ENCODE data around the gene CABP2. TPM values are rescaled to one million over a fixed set of nuclear protein-coding genes. Genes with fewer than 3 reads are reported as not detected.
"Not testable (repeated sequence)": the region's sequence is repeated elsewhere in the genome, so short reads cannot be mapped to it uniquely, and the experiment has no call there.

The CABP2 gene
- not detected for polyA plus RNA-seq (2013, experiment 1 of 2; ENCODE audit: insufficient read length)
- polyA plus RNA-seq (2013, experiment 2 of 2; ENCODE audit: insufficient read length): not detected

DNA sequence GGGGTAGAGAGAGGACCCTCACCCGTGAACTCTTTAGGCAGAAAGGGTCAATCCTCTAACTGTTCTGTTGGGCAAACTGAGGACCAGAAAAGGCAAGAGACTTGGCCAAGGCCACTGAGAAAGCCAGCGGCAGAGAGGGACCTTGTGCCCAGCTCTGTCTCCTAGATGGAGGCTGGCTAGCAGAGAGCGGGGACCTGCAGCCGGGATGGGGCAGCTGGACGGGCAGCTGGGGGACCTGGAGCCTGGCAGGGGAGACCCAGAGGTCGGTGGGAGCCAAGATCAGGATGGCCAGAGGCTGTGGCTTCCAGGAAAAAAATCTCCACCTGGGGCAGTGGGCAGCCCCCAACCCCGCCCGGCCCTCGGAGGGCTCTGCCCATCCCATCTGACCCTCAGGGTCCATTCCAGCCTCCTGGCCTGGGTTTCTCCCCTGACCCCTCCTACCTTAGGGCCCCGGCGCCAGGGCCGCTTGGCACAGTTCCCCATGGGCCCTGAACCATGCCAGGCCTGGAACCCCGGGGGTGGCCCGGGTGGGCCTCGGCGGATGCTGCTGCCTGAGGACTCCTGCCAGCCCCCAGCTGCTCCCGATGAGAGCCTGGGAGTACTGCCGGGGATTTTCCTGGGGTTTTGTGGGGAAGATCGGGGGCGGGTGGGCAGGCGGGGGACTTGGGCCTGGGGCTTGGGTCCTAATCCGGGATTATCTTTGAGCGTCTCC lies at the start of gene CABP2:
Gene CABP2 (minus strand): TSS at position 603 of the 712 bp plus-strand sequence. CDS start 120 bp downstream, at position 483.
- DNase-seq: no peak

DNA sequence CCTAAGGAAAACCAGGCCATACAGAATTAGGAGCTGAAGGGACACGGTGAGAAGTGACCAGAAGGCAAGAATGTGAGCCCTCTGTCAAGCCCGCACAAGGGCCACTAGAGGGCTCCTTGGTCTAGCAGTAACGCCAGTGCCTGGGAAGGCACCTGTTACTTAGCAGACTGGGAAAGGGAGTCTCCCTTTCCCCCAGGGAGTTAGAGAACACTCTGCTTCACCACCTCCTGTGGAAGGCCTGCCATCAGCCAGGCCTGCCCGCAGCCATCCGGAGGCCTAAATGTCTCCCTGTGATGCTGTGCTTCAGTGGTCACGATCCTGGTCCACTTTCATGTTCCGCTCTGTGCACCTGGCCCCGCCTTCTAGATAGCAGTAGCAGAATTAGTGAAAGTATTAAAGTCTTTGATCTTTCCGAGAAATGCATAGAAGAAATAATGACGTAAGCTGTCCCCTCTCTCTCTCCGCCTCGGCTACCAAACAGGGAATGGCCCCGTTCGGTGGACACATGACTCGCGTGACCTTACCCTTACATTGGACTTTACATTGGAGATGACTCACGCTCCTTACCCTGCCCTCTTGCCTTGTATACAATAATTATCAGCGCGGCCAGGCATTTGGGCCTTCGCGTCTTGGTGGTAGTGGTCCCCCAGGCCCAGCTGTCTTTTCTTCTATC lies 49.6 kb upstream of the CABP2 start:
- peak; percentile 28 for DNase-seq

DNA sequence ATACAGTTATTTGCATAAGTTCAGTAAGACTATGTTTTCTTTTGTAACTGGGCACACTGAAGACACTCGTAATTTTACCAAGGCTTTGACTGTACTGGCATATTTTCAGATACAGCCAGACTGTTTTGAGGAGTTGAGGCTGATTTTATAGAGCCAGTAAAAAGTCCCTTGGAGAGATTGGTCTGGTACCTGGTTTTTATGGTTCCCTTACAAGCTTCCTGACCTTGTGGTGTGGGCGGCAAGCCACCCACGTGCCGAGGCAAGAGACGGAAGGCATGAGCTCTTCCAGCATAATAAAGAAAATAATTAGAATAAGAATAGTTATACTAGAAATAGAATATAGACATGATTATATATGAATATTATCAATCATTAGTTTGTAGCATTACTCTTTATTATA lies 49.1 kb upstream of the CABP2 start:
- DNase-seq: no peak

DNA sequence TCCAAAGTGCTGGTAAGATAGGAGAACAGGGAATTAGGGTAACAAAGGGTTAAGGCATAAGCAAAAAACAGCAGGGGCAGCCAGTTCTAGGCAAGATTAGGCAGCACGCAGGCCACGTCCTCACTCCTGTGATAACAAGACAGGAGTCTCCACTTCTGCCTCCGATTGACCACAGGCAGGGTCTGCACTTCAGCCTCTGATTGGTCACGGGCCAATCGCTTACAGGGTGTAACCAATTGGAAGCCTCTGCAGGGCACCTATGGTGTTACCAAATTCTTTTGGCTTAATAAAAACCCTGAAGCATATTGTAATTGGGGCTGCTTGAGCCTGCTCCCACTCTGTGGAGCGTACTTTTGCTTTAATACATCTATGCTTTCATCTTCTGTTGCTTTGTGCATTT lies 48.2 kb upstream of the CABP2 start:
- DNase-seq: no peak

DNA sequence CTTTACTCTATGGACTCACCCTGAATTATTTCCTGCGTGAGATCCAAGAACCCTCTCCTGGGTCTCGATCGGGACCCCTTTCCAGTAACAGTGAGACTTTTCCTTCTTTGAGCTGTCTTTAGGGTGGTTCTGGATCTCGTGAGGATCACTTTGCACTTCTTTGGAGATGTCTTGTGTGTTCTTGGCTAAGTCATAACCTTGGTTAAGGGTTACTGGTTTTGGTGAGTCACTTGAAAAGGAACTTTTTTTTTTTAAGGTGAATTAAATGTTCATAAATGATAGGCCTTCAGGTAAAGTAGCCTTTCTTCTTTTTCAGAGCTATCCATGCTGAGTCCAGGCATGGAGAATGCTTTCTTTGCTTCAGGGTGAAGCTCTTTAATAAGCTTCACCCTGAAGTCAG lies 41.0 kb upstream of the CABP2 start:
- DNase-seq: no peak

DNA sequence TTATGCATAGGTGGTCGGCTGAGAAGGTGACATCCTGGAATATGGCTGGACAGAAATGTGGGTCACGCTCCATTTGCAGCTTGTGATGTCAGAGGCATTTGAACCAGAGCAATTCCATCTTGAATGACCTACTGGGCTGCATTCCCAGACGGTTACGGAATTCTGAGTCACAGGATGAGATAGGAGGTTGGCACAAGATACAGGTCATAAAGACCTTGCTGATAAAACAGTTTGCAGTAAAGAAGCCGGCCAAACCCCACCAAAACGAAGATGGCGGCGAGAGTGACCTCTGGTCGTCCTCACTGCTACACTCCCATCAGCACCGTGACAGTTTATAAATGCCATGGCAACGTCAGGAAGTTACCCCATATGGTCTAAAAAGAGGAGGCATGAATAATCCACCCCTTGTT lies 40.5 kb upstream of the CABP2 start:
- DNase-seq: peak; percentile 92

DNA sequence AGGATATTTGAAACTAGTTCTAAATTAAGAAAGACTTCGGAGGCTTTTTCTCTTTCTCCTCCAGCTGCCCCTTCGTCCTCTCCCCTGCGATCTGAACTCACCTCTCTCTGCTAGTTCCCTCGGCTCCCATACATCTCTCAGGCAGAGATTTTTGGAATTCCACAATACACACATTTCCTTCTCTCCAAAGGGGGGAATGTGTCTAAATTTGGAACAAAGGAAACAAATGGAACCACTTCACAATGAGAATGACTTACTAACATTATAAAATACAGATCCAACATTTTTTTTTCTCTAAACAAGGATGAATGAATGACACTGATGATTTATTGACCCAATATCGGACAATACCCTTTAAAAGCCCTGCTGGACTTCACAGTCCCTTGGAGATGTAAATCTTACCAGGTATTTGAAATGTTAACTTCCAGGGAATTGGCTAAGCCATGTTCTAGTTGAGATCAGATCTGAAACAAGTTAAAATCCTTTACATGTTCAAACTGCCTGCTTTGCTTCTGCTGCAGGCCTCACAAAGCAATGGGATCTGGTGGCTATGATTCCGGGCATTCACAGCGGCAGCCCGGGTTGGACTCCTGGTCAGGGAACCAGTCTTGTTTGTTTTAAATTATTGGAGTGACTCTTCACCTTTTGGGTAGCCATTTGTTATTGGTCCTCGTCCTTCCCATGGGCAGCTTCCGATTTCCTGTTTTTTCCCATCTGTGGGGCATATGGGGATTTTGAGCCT lies 39.9 kb upstream of the CABP2 start:
- peak; percentile 51 for DNase-seq

DNA sequence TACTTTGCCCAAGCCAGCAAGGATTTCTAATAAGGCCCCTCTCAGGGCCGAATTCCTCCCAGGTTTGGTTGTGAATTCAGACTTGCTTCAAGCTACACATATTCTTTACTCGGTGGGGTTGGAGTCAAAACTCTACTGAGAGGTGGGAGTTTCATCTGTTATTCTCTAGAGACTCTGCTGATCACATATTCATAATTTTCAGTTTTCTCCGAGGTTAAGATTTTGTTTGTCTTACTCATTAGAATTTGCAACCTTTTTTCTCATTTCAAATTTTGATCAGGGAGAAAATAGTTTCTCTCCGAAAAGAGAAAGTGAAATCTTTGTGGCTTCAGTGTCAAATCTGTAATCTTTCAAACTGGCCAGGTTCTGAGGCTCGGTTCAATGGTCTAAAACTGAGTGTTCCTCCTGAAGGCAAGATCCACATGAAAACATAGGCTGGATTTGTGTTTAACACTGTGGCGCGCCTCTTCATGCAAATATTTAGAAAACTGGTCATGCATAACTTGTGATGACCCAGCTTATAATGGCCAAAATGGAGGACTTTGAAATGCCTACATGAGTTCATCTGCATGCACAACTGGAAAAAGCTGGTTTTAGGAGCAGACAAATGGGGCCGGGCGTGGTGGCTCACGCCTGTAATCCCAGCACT lies 38.8 kb upstream of the CABP2 start:
- peak; percentile 24 for DNase-seq

DNA sequence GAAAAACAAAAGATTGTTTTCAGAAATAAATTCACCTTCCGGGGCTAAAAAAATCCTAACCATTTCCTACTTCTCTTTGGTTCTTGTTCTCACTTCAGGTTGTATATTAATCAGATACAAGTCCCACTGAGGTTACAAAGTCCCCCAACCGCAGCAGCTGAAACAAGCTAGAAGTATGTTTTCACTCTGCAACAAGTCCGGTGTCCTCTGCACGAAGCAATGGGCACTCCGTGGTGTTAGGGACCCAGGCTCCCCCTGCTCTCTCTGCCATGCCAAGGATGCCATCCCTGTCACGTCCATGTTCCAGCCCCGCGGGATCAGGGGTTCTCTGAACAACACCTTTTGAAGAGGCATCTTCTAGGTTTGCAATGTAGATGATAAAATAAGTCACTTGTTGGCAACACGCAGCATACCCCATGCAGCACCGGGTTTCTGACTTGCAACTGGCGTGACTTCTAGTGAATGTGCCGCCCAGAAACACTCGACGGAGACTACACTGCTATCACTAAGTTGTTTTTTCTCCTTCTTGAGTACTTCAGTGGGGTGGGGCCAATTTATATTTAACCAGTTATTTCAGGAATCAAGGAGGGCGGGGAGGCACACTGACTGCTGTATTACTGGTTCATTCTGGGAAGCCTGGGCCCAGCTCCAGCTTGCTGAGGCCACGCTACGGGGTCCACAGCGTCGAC lies 35.0 kb upstream of the CABP2 start:
- DNase-seq: no peak

DNA sequence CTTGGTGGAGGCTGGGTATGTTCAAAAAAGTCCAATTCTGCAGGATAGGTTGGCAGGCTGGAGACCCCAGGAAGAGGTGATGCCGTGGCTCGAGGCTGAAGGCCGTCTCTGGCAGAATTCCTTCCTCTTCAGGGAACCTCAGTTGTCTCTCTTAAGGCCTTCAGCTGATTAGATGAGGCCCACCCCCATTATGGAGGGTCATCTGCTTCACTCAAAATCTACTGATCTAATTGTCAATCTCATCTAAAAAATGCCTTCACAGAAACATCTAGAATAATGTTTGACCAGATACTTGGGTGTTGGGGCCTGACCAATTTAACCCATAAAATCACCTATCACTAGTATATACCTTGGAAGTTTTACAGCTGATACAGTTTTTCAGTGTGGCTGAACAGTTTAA lies 33.0 kb upstream of the CABP2 start:
- DNase-seq: no peak

DNA sequence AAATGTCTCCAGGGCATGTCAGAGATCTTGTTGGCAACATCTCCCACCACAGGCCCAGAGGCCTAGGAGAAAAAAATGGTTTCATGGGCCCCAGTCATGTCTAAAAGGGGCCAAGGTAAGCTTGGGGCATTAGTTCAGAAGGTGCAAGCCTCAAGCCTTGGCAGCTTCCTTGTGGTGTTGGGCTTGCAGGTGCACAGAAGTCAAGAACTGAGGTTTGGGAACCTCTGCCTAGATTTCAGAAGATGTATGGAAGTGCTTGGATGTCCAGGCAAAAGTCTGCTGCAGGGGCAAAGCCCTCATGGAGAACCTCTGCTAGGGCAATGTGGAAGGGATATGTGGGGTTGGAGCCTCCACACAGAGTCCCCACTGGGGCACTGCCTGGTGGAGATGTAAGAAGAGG lies 28.5 kb upstream of the CABP2 start:
- DNase-seq: not testable (repeated sequence)

DNA sequence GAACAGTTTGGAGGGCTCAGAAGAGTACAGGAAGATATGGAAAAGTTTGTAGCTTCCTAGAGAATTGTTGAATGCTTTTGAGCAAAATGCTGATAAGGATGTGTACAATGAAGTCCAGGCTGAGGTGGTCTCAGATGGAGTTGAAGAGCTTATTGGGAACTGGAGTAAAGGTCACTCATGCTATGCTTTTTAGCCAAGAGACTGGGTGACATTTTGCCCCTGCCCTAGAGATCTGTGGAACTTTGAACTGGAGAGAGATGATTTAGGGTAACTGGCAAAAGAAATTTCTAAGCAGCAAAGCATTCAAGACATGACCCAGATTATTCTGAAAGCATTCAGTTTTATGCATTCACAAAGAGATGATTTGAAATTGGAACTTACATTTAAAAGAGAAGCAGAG lies 27.9 kb upstream of the CABP2 start:
- DNase-seq: no peak

DNA sequence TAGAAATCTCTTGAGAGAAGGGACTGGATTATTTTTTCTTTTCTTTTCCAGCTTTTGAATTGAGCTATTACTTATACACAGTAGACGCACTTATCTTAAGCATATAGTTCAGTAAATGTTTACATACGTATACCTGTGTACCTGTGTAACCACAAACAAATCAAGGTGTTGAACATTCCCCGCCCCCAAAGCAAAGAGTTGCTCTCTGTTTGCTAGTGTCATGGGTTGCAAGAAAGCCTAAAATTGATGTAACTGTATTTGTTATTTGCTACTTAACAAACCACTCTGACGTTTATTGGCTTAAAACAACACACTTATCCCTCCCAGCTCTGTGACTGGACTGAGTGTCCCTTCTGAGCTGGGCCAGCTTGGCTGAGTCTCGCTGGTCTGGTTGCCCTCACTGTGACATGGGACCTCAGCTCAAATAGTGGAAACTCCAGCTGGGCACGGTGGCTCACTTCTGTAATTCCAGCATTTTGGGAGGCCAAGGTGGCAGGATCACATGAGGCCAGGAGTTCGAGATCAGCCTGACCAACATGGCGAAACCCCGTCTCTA lies 25.4 kb upstream of the CABP2 start:
- no peak for DNase-seq

DNA sequence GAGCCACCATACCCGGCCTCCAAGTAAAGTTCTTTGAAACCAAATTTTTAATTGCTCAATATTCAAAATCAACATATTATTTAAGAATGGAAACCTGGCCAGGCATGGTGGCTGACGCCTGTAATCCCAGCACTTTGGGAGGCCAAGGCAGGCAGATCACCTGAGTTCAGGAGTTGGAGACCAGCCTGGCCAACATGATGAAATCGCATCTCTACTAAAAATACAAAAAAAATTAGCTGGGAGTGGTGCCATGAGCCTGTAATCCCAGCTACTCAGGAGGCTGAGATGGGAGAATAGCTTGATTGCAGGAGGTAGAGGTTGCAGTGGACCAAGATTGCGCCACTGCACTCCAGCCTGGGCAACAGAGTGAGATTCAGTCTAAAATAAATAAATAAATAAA lies 24.9 kb upstream of the CABP2 start:
- not testable (repeated sequence) for DNase-seq

DNA sequence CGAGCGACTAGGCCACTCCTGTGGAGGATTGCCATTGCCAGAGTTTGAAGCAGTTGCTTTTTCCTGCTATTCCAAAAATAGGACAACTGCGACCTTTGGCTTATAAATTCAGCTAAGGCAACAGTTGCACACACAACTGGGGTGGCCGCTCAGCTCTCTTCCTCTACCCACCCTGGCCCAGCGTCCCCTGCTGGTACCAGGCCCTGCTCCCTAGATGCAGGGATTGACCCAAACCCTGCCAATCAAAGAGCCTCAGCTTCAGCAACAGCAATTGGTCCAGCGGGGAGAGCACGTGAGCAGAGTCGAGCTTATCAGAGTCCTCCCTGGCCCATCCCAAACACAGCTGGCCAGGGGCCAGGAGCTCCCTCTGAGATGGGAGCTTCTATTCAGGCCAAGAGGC lies 22.0 kb upstream of the CABP2 start:
- DNase-seq: no peak

DNA sequence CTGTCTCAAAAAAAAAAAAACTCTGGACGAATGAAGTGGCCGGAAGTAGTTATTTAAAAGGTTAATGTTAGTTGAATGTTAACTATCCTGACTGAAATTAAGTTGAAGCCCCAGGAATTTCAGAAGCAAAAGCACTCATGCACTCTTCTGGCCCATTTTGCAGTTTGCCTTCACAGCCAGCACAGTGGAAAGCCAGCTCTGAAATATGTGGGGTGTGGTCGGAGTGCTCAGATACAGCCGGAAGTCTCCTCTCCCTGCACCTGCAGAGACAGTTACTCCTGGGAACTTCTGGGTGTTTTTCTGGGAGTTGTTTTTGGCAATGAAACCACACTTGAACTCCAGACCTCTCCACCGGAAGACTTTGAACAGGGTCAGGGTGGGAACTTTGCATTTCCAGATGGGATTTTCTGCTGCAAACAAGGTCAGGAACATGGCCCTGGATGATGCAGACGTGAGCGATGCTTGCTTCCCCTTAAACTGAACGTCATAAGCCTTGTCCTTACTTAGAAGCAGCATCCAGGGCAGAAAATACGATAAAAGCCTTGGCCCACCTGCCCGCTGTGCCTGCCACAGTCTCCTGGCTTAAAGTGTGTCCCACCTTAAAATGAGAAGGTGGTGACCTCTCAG lies 21.5 kb upstream of the CABP2 start:
- no peak for DNase-seq

DNA sequence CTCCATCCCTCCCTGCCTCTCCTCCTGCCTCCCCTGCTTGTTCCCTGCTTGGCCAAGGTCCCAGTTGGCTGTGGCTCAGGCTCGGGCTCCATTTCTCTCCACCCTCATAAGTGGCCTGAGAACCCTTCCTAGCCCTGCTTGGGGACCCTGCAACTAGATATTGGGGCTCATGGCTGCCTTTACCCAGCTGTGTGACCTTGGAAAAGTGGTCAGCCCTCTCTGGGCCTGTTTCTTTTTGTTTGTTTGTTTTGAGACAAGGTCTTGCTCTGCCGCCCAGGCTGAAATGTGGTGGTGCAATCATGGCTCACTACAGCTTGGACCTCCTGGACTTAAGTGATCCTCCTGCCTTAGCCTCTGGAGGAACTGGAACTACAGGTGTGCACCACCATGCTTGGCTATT lies 20.3 kb upstream of the CABP2 start:
- no peak for DNase-seq

DNA sequence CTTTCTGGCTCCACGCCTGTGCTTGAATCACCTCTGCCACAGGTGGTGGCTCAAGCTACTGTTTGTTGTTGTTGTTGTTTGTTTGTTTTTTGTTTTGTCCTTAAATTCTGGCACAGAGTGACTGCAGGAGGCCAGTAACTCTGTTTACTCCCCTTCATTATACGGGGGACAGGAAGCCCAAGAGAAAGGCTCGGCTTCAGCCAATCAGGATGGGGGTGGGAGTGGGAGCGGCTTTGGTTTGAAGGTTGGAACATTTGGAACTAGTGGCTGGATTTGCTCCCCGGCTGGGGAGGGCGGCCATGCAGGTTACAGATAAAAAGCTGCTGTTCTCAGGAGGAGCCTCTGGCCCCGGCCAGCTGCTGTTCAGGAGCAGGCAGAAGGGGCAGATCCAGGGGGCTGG lies 19.7 kb upstream of the CABP2 start:
- no peak for DNase-seq

DNA sequence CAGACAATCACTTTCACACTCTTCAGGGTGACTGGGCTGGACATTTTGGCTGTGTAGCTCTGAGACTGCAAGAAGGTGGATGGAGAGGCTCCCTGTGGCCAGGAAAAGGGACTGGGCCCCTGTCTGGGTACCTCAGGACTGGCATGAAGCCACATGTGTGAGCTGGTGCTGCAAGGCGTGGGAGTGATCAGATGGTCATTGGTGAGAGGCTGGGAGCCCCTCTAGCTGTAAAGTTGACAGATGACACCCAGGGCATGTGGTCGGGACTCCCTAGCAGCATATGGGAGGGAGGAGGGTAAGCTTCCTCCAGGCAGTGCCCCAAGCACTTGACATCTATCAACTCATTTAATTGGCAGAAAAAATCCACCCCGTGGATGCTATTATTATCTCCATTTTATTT lies 18.9 kb upstream of the CABP2 start:
- no peak for DNase-seq

DNA sequence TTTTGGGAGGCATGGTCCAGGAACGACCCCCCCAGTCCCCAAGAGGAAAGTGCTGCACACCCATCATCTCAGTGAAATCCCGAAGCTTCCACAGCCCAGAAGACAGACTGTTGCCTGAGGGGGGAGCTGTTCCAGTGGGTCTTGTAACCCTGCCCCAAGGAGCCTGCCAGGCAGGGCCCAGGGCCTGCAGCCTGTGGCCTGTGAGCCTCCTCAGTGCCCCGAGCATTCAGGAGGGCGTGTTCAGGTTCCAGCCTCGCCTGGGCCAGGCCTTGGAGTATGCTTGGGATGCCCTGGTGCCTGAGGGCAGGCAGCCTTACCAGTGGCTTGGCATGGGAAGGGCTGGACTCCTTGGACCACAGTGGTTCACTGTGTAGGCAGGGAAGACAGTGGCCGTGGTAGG lies 18.0 kb upstream of the CABP2 start:
- DNase-seq: no peak

DNA sequence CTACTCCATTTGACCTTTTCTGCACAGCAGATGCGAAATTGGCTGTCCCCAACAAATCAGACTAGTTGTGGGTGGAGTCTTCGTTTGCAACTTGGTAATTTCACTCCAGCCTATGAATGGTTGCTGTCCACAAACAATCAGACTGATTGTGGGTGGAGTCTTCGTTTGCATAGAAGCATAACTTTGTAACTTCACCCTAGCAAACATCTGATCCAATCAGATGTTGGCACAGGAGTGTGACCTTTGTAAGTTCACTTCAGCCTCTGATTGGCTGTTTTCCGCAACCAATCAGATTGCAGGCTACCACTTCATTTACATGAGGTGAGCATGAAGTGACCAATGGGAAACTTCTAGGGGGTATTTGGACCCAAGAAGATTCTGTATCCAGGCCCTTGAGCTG lies 16.3 kb upstream of the CABP2 start:
- DNase-seq: no peak

Measured in fibroblast of skin of abdomen (primary cell).